Nephron progenitor cell (in vitro differentiated cells): ENCODE measurements around the gene ZNF790.
A peak's percentile ranks its signal among the peaks of the same experiment; 100 is the strongest.

Experiments used
- DNase-seq: peaks from one replicate; pipeline ENCODE4 v3.0.0; 2021
- H3K27ac Mint-ChIP-seq: 2 replicates; pipeline ENCODE4 v1.8.0; 2021; ENCODE audit warnings: mild to moderate bottlenecking, moderate library complexity, mixed read lengths
- H3K27me3 Mint-ChIP-seq: 2 replicates; pipeline ENCODE4 v1.8.0; 2021; ENCODE audit warnings: mild to moderate bottlenecking, low read depth, mixed read lengths; ENCODE audit not compliant: poor library complexity
- H3K36me3 Mint-ChIP-seq: 2 replicates; pipeline ENCODE4 v1.8.0; 2021; ENCODE audit warnings: low read depth, mixed read lengths
- H3K4me1 Mint-ChIP-seq: 2 replicates; pipeline ENCODE4 v1.8.0; 2021; ENCODE audit warnings: mixed read lengths
- H3K4me3 Mint-ChIP-seq: 2 replicates; pipeline ENCODE4 v1.8.0; 2021; ENCODE audit warnings: mild to moderate bottlenecking, moderate library complexity, mixed read lengths
- H3K9me3 Mint-ChIP-seq: 2 replicates; pipeline ENCODE4 v1.8.0; 2021; ENCODE audit warnings: mild to moderate bottlenecking, moderate library complexity, mixed read lengths
- CTCF ChIP-seq: fragments of 200-600 bp; sonication (generic); IDR thresholded peaks from 2 replicates; pipeline ENCODE4 v1.5.0; 2021; ENCODE audit warnings: antibody characterized with exemption

The ZNF790 gene

DNA sequence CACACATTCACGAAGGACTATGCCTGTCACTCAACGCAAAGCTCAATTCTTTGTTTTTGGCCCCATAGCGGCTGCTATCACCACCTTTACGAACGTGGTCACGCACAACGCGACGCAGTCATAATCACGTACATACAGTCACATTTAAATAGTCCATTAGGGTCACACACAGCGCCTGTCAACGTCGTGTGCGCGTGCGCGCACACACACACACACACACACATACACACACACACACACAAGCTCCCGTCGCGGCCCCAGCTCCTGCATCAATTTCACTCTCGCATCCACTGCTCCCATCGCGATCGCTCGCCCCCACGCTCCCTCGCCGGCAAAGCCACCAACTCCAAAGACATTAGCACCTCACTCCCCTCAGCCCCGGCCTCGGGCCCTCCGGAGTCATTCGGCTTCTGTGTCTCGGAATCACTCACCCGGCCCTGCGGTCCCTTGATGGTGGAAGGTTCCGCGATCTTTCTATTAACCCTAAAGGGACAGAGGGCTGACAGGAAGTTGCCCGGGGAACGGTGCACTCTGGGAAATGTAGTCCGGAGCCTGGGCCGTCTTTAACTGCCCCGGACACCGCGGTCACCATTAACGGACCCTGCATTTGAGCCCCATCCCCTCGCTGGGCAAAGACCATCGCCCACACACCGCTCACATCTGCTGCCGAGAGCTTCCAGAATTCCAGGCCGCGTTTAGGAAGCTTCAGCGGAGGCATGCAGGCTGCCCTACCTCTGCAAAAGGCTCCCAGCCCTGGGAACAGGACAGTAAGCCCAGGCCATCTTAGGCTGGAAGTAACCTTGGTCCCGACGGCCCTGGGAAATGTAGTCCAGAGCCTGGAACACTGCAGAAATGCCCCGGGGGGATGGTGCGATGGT lies at the start of gene ZNF790:
Gene ZNF790, minus strand, starts transcription at position 482 of the 878 bp plus-strand sequence. CDS start 12,768 bp downstream, outside the sequence.
- H3K9me3 Mint-ChIP-seq = peaks cover 43% of the 10 kb centered on the region

GRCh38 chr19:36876993-36877938 lies 39.1 kb upstream of the ZNF790 start:
- no peaks in the 10 kb centered on the region for H3K27me3 Mint-ChIP-seq
- no peaks in the 10 kb centered on the region for H3K4me1 Mint-ChIP-seq
- no peak for DNase-seq
- peaks cover 90% of the 10 kb centered on the region for H3K9me3 Mint-ChIP-seq
- H3K4me3 Mint-ChIP-seq = no peak overlapping the region
- no peak overlapping the region for H3K27ac Mint-ChIP-seq
- H3K36me3 Mint-ChIP-seq = peaks cover 83% of the 10 kb centered on the region
- TF ChIP-seq CTCF = no peak

More for the DNA sequence above, at the start of gene ZNF790:
- Mint-ChIP-seq H3K4me1 (peaks cover 6% of the 10 kb centered on the region), H3K27ac (no peak within 1 kb of the TSS), H3K36me3 (peaks cover 45% of the 10 kb centered on the region), H3K27me3 (no peaks in the 10 kb centered on the region), H3K4me3 (no peak within 1 kb of the TSS)
- peak; percentile 81 for DNase-seq
- TF ChIP-seq CTCF = no peak

GRCh38 chr19:36851898-36852297 lies 13.7 kb upstream of the ZNF790 start:
- no peak for DNase-seq
- Mint-ChIP-seq H3K4me1 (peaks cover 5% of the 10 kb centered on the region), H3K9me3 (peaks cover 1% of the 10 kb centered on the region), H3K4me3 (no peak overlapping the region), H3K27ac (no peak overlapping the region), H3K36me3 (peaks cover 18% of the 10 kb centered on the region), H3K27me3 (no peaks in the 10 kb centered on the region)
- TF ChIP-seq CTCF = no peak

DNA sequence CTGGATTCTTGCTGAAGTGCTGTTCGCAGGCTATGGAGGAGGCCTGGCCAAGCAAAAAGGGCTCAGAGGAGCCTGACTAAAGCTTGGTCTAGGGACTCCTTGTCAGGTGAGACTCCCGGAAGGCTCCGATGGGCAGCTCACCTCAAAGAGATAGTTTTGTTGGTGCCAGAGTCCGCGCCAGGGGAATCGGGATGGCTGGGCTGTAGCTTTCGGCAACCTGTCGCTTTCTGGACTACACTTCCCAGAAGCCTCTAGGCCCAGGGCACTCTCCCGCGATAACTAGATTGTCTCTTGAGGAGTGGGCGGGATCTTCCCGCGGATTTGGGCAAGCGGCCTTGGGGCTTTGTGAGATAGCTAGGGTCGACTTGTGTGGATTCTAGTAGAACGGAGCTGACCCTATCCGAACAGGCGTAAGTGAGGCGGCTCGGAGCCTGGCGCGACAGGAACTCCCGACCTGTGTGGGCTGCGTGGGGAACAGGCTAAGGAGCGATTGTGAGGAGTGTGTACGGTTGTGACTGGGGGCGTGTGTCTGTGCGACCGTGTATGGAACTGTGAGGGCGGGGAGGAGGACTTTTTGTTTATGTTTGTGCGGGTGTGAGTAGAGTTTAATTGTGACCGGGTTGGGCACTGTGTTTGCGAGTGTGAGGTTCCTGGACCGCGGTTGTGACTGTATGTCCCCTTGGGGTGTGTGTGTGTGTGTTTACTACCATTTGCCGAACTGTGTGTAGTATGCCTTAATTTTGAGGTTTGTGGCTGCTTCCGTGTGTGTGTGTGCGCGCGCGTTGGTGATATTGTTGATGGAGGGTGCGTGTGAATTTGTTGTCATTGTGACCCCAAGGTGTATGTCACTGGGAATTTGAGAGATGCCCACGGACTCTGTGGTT lies 12.6 kb upstream of the ZNF790 start, which contains the start of gene ZNF345:
Gene ZNF345, plus strand, starts transcription at position 318 of the 884 bp plus-strand sequence. CDS start 25,955 bp downstream, outside the sequence.
- Mint-ChIP-seq H3K27ac (no peak within 1 kb of the TSS), H3K4me1 (peaks cover 5% of the 10 kb centered on the region), H3K4me3 (no peak within 1 kb of the TSS), H3K36me3 (peaks cover 29% of the 10 kb centered on the region), H3K9me3 (peaks cover 12% of the 10 kb centered on the region), H3K27me3 (no peaks in the 10 kb centered on the region)
- DNase-seq = peak; percentile 86
- TF ChIP-seq CTCF = no peak
